ENCODE results near the gene FGF3.

Gene FGF3

GRCh38 chr11:69843529-69843921, 24.3 kb upstream of the FGF3 start:
- DNase-seq: no peak

GRCh38 chr11:69842746-69843528, 23.7 kb upstream of the FGF3 start:
- DNase-seq: no peak

GRCh38 chr11:69841859-69842698, 22.9 kb upstream of the FGF3 start:
- DNase-seq: no peak

GRCh38 chr11:69841170-69841858, 22.1 kb upstream of the FGF3 start:
- no peak for DNase-seq

GRCh38 chr11:69840371-69841169, 21.4 kb upstream of the FGF3 start:
- no peak for DNase-seq

- no peak for DNase-seq
Observed at GRCh38 chr11:69839516-69839915, 20.3 kb upstream of the FGF3 start.

- no peak for DNase-seq
Observed at GRCh38 chr11:69837791-69838190, 18.6 kb upstream of the FGF3 start.

GRCh38 chr11:69836401-69836800, 17.2 kb upstream of the FGF3 start:
- DNase-seq: no peak

GRCh38 chr11:69834811-69835800, 15.9 kb upstream of the FGF3 start:
- DNase-seq: no peak

- no peak for DNase-seq
Observed at GRCh38 chr11:69834251-69834650, 15.0 kb upstream of the FGF3 start.

GRCh38 chr11:69832561-69833413, 13.6 kb upstream of the FGF3 start:
- DNase-seq: no peak

GRCh38 chr11:69831985-69832384, 12.8 kb upstream of the FGF3 start:
- no peak for DNase-seq

- no peak for DNase-seq
Observed at GRCh38 chr11:69830086-69830485, 10.9 kb upstream of the FGF3 start.

- no peak for DNase-seq
Observed at GRCh38 chr11:69828971-69829344, 9.7 kb upstream of the FGF3 start.

GRCh38 chr11:69828276-69828970, 9.2 kb upstream of the FGF3 start:
- no peak for DNase-seq

- DNase-seq: no peak
Observed at GRCh38 chr11:69826773-69827172, 7.6 kb upstream of the FGF3 start.

GRCh38 chr11:69825941-69826340, 6.7 kb upstream of the FGF3 start:
- no peak for DNase-seq

GRCh38 chr11:69825037-69825834, 6.0 kb upstream of the FGF3 start:
- DNase-seq: no peak
